ENCODE results near the gene FUOM.

Gene FUOM

DNA sequence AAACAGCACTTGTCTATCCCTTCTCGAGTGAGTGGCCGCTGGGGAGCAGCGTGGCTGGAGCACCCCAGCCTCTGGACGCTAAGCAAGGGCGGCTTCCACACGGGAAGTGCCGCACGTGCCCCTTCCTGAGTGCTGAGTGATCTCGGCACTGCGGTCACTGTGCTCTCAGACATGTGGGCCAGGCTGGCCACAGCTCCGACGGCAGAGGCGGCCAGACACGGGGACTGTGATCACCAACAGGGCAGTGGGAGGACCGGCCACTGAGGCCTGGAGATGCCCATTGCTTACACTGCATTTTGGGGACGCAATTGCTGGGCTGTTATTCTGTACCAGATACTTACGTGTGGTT lies 8.3 kb upstream of the FUOM start:
- DNase-seq, result no peak

DNA sequence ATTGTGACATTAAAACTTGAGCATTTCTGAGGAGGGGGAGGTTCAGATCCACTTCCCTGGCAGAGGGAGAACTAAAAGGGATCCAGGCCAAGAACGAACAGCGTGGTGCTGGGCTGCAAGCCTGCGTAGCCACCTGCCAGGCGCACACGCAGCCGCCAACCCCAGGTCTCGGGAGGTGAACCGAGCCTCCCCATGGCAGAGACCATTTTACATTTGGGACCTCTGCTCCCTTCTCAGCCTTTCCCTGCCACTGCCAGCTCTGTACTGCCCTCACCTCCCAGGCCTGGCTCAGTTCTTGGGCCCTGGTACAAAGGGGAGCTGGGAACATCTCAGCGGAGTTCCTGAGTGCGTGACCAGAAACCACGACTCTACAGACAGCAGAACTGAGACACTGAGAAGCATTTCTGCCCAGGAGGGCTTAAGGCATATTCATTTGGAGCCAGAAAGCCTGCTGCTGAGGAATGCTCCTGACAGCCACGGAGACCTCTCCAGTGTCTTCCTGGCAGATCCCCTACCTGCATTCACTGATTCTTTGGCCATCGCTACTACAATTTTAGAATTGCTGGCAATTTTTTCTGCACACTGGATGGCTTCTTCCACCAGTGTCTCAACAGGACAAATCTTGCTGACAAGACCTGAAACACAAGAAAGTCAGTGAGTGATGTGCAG lies 7.8 kb upstream of the FUOM start:
- DNase-seq, result no peak

DNA sequence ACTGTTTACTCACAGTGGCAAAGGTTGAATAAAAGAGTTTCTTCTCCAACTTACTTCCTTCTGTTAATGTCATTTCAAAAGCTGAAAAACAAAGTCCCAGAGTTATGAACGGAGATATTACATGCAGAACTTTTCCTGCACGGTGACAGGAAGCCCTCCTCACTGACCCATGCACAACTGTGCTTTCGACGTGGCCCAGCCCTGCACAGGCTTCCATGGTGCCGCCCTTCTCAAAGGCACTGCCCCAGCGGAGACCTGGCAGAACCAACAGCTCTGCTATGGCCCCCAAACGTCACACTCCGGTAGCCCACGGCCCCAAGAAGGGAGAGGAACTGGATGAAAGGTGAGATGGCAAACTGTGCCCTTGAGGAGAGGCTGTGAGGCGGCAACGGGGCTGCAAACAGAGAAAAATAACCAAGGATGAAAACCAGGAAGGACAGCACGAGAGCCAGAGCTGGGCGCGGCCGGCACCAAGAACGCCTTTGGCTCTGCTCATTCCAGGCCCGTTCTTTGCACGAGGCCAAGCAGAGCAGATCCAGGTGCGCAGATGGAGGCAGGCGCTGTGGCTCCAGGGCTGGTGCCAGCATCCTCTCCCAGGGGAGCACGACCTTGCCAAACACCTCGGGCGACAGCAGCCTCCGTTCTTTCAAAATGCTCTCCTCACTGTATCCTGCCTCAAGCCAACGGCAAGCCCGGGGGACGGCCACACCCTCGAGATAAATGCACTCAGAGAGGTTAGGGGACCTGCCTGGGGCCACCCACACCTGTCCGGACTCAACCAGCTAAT lies 7.0 kb upstream of the FUOM start:
- DNase-seq, result no peak

DNA sequence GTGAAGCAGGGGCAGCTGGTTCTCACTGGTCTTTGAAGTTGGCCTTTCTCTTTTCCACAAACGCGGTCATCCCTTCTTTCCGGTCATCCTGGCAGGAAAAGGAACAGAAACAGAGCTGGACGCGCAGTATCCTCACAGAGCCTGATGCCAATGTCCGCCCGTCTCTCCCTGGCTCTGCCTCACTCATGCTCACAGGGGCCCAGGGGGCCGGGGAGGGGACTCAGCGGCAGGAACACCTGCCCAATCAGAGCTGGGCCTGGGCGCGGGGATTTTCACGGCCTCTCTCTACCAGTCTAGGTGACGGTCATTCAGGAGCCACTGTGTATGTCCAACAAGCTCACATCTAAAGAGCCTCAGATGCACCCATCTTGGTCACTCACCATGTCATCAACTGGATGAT lies 5.0 kb upstream of the FUOM start:
- DNase-seq, result no peak

DNA sequence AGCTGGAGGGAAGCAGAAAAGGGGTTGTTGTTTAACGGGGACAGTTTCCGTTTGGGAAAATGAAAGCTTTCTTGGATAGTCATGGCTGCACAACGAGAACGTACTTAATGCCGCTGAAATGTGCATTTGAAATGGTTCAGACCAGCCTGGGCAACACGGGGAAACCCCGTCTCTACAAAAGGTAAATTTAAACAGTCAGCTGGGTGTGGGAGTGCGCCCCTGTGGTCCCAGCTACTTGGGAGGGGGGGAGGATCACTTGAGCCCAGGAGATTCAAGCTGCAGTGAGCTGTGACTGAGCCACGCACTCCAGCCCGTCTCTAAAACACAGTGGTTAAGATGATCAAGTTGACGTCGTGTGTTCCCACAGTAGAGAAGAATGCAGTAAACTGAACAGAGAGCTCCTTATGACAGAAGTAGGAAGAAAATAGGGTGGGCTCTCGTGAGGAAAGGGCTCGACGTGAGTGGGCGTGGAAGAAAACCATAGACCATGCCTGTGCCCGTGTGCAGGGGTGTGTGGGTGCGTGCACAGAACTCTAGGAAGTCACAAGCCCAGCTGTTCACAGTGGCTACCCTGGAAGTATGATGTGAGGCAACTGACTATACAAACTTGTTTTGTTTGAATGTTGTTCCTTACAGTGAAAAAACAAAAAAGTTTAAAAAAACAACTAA lies 4.1 kb upstream of the FUOM start:
- no peak for DNase-seq

DNA sequence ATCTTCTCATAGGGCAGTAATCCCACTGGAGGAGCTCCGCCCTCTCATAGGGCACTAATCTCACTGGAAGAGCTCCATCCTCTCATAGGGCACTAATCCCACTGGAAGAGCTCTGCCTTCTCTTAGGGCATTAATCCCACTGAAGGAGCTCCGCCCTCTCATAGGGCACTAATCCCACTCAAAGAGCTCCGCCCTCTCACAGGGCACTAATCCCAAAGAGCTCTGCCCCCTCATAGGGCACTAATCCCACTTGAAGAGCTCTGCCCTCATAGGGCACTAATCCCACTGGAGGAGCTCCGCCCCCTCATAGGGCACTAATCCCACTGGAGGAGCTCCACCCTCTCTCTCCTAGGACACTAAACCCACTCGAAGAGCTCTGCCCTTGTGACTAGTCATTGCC lies 3.4 kb upstream of the FUOM start:
- no peak for DNase-seq

DNA sequence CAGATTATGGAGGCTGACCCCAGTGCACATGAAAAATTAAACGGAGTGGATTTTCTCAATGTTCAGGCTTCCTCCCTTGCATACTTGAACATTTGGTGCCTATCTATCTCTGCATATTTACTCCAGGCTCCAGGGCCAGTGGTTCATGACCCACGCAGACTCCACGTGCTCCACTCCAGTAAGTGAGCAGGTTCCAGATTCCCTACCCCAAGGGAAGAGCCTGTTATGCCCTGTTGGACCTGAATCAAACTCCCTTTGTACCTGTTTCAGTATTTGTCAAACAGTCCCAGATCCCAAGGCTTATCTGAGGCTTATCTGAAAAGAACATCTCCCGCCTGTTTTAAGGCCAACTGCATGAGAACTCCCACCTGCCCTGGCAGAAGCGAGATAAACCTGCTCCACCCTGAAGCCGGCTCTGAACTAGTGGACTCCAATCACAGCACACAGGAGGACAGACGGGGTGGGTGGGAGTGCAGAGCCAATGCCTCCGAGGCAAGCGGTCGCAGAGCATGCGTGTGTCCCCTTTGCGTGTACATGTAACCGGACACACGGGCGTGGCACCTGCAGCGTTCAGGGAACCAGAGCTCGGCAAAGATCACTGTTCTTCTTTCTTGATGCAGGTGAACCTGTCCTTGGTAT lies 2.3 kb upstream of the FUOM start:
- no peak for DNase-seq

DNA sequence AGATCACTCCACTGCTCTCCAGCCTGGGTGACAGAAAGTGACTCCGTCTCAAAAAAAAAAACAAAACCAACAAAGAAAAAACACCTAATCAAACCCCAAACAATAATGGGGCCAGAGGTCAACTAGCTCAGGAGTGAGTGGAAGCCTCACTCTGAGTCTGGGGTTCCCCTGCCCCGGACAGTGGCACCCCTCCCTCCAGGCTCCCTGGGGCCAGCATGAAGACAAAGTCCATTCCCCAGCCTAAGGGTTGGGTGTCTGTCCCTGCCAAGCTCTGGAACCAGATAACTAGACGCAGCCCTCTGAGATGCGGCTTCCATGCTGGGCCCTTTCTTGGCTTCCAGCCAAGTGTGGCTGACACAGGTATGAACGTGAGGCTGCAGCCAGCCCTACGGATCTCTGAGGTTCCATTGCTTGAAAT lies 1.7 kb upstream of the FUOM start:
- no peak for DNase-seq

DNA sequence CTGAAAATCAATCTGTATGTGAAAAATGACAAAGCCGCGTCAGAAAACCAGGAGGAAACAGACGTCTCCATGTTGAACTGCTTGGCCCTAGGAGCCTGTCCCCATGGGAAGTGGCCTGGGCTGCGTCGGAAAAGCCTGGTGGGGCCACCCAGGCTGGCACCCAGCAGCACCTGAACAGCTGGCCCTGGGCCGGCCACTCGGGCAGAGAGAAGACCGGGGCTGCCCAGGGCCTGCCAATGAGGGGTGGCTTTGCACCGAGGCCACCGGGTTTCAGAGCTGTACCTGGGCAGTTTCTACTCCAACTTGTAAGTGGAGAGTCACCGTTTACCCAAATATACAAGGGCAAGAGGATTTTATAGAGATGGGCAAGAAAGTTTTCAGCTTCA lies 1.1 kb upstream of the FUOM start:
- DNase-seq, result no peak

DNA sequence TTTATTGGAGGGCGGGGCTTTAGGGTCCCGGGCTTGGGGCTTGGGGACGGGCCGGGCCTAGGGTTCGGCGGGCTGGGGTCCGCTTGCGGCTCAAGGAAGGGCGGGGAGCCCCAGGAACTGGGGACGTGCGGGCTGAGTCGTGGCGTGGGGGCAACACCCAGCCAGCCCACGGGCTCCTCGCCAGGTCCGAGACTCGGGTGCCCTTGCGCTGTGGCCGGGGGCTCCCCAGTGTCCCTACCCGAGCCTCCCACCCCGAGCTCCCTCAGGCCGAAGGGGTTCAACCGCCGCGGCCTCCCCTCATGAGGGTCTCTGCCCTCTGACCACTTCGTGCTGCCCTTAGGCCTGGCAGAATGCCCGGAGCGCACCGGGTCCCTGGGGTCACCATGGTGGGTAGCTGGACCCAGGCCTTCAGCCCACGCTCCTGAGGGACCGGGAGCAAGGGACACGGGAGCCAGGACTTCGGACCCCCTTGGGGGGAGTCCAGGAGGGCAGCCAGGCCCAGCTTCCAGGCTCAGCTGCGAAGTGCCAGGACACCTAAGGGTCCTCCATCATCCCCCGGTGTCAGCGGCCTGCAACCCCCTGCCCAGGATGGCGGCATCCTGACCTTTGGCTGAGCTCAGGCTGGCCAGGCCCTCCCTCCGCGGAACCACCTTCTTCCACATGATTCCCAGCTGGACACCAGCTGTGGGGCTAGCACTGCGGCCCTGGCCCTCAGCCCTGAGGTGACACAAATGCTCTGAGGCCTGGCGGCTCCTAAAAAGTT lies 524 bp upstream of the FUOM start:
- DNase-seq, result no peak

DNA sequence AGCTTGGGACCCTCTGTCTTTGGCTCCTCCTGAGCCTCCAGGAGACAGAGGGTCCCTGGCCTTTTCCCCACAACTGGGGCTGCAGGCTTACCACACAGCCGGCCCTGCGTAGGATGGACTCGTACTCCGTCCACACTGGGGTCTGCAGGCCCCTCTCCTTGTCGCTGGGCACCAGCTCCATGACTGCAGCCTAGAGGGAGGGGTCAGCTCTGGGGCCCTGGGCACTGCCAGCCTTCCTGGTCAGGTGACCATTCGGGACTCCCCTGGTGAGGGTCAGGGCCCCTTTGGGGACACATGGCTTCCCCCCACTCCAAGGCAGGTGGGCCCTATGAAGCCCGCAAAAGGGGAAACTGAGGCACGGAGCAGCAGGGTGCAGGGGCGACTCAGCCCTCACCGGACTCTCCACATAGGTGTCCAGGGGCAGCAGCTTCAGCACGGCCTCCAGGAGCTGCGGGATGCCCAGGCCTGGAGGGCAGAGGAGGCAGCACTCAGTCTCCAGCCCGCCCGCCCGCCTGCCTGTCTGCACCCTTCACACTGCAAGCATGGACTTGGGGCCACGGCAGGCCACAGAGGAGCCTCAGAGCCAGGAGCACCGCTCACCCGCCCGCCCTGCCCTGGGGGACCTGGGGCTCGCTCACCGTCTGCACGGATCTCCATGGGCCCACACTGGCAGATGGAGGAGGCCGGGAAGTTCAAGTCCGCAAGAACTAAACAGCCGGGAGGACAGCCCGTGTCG lies 1.1 kb downstream of the FUOM start:
- no peak for DNase-seq

DNA sequence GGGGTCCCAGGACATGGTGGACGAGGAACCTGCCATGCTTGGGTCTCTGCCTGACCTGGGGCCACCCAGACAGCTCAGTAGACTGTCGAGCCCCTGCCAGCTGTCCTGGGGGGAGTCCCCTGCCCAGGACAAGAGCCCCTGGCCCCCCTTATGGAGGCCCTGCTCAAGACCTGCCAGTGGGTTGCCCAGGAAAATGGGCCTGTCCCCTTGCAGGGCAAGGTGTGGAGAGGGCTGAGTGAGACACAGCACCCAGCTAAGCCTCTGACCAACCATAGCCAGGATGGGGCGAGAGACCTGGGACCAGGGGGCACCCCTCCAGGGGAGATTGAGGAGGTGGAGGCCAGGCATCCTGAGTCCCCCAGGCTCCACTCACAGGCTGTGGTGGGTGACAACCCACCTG lies 1.8 kb downstream of the FUOM start:
- no peak for DNase-seq

DNA sequence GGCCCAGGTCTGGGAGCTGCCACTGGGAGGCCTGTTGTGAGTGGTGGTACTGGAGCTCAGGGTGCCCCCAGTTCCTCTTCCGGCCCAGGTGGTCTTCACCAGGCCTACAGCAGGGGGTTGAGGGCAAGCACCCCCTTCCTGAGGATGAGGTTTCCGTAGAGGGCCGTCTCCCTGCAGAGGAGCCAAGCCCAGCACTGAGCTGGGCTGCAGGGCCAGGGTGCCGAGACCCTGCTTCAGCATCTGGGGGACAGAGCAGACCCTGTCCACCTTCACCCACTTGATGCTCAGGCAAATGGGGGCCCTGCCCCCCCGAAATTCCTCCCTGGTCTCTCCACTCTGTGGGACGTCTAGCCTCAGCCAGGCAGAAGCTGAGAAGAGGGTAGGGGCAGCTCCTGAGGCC lies 2.6 kb downstream of the FUOM start:
- DNase-seq, result no peak

DNA sequence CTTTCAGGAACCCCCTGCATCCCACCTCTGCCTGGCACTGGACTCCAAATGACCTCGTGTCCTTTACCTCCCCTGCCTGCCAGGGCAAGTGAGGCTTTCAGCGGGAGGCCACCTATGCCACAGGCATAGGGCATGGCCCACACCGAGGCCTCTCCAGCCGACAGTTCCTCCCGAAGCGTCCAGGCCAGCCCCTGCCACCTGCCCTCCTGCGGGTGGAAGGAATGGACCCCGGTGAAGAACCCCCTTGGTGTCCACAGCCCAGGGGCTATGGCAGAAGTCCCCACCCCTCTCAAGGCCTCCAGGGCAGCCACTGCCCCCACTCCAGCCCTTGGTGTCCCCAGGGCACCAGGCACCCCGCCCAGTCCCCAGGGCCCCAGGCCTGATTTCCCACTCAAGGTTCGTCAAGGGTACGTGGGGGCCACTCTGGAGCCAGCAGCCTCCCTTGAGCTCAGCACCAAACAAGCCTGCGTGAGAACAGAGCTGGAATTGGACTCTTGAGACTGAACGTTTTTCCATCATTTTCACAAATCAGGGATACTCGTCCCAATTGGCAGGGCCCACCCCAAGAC lies 3.1 kb downstream of the FUOM start:
- DNase-seq, result no peak

DNA sequence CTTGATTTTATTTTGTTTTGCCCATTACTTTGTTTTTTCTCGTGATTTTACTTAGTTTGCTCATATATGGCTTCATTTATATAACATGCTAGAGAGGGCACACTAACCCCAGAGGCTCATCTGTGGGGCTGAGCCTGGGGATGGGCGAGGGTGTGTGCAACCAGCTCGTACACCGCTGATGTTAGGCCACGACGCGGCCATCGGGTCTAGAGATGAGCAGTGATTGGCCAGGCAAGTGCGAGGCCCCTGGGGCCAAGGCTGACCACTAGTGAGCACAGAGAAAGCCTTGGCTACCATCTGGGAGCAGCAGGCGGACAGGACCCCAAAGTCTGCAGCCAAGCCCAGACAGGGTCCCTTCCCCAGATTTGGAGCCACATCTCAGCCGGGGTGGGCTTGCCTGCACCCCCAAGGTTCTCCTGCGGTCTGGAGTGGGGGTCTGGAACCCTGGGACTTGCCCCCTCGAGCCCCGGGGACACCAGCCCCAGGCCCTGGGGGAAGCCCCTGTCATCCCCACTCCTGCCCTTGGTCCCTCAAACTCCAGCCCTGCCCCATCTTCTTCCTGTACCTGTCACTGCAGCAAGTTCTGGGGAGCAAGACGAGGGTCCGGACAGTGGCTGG lies 3.7 kb downstream of the FUOM start:
- no peak for DNase-seq

DNA sequence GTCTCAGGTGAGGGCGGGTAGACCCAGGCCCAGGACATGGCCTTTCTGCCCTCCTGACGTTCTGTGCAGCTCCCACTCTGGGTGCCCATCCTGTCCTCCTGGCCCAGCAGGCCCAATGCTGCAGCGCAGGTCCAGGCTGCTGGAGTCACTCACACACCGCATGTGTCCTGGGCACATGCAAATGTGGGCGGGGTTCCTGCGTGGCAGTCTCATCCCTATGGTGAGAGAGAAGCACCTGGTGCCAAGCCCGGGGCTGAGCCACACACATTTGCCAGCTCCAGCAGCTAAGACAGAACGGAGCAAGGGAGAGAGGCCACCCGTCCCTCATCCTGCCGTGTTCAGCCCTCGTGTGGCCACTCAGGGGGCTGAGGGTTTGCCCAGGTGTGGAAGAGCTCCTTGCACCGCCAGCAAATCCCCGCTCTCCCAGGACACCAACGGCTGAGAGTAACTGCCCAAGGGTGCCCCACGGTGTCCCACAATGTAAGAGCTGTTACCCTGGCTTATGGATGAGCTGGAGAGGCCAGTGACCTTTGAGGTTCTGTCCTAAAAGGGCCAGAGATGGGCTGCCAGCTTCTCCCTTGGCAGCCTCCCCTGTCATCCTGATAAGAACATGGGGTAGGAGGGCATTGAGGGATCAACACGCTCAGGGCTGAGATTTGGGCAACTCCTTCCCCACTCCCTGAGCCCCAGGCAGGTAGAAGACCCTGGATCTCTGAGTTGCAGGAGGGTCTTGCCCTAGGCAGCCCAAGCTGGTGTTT lies 4.4 kb downstream of the FUOM start:
- no peak for DNase-seq

DNA sequence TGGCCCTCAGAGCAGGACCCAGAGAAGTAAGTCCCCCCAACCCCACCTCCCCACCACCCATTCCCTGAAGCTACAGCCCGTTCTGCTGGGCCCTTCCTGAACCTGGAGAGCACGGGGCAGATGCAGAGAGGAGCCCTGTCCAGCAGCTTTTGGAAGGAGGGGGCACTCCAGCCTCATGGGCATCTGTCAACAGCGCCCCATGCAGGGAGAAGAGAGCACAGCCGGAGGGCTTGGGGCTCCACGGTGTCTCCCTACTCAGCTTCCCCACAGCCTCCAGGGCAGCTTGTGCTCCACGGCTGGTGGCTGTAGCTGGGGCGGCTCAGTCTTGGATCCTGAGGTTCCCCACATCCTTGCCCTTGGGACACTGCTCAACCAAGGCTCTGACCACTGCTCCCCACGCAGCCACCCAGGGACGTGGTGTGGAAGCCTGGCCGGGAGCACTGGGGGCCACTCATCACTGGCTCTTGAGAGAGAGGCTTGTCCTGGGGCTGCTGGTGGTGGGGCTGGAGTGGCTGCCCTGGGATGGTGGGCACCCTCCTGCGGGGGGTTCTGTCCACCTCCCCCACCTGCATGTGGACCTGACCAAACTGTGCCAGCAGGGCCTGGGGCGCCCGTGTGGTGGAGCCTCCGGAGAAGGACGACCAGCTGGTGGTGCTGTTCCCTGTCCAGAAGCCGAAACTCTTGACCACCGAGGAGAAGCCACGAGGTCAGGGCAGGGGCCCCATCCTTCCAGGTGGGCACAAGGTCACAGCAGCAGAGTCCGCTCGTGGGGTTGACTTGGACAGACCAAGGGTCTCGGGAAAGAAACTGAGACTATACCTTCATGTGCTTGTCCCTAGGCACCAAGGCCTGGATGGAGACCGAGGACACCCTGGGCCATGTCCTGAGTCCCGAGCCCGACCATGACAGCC lies 6.2 kb downstream of the FUOM start:
- no peak for DNase-seq

DNA sequence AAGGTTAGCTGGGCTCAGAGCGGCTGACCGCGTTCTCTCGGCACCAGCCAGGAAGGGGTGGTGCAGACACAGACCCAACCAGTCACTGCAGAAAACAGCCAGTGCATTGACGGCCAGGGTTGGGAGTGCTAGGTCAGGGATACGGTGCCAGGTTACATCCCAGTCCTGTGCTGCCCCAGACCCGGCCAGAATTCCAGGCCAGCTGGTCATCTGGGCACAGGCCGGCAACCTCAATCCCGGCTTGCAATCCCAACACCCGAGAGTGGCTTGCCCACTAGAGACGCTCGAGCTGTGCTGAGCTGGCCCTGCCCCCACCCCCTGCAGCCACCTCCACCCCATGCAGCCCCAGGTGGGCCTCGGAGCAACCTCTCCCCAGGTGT lies 6.9 kb downstream of the FUOM start:
- no peak for DNase-seq

DNA sequence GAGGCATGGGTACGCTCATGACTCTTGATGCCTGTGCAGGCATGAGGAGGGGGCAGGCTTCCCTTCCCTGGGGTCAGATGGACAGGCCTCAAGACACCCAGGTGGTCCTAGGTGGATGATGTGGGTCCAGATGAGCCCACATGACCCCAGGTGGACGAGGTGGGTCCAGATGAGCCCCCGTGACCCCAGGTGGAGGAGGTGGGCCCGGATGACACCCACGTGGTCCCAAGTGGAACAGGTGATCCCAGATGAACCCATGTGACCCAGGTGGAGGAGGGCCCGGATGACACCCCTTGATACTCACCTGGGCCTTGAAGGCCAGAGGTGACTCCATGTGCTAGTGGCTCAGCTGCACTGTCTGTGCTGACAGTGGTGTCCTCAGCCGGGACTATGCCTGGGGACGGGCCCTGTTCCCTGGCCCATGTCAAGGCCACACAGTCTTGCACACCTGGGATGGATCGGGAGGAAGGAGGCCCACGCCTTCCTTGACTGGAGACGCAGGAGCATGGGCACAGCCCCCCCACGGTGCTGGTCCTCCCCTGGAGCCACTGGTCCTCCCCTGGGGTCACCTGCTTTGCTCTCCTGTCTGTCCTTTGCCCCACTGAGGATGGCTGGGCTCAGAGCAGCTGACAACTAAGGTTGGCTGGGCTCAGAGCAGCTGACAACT lies 7.4 kb downstream of the FUOM start:
- no peak for DNase-seq
